GM21529 (cell line): Measurements from ENCODE around the gene GBP3.
"Not testable (repeated sequence)": the region's sequence is repeated elsewhere in the genome, so short reads cannot be mapped to it uniquely, and the experiment has no call there.

Source experiments
- ATAC-seq: cut with Tn5 transposase; IDR thresholded peaks from one replicate; pipeline ENCODE4 v1.9.1; 2021; ENCODE audit not compliant: unreplicated experiment

The GBP3 gene

DNA sequence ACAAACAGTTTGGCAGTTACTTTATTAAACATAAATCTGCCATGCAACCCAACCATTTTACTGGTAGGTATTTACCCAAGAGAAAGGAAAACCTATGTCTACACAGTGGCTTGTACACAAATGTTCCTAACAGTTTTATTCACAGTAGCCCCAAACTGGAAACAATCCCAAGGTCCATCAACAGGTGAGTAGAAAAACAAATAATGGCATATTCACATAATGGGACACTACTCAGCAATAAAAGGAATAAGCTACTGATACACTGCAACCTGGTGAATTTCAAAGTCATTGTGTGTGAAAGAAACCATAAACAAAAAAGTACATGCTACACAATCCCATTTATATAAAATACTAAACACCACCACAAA, 42.9 kb downstream of the GBP3 start:
- ATAC-seq: no peak

DNA sequence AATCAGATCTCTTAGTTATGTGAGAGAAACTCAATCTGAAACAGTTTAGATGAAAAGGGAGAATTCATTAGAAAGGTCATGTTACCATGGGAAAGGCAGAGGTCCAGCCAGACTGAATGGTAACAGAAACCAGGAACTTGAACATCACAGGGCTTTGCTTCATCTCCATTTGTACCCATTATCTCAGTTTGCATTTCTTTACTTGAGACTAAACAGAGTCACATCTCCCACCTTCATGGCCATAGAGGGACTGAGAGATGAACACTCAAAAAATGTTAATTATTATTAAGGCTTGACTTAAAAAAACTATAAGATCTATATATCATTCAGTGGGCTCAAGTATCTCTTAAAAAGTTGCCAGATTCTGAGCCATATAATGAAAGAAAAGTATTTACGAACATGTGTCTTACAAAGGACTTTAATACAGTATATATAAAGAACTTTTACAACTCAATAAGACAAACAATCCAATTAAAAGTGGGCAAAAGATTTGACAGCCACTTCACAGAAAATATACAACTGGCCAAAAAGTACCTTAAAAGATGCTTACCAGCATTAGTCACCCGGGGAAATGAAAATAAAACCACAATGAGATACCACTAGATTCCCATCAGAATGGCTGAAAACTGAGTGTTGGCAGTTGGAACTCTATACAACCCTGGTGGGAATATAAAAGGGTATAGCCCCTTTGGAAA, 43.5 kb downstream of the GBP3 start:
- ATAC-seq: no peak

- ATAC-seq: no peak
Measured at GRCh38 chr1:88976235-88976634, 46.4 kb downstream of the GBP3 start.

DNA sequence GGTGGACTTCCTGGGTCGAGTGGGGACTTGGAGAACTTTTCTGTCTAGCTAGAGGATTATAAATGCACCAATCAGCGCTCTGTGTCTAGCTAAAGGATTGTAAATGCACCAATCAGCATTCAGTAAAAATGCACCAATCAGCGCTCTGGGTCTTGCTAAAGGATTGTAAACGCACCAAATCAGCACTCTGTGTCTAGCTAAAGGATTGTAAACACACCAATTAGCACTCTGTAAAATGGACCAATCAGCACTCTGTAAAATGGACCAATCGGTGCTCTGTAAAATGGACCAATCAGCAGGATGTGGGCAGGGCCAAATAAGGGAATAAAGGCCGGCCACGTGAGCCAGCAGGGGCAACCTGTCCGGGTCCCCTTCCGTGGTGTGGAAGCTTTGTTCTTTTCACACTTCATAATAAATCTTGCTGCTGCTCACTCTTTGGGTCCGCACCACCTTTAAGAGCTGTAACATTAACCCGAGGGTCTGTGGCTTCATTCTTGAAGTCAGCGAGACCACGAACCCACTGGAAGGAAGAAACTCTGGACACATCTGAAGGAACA, 48.0 kb downstream of the GBP3 start:
- ATAC-seq: not testable (repeated sequence)

DNA sequence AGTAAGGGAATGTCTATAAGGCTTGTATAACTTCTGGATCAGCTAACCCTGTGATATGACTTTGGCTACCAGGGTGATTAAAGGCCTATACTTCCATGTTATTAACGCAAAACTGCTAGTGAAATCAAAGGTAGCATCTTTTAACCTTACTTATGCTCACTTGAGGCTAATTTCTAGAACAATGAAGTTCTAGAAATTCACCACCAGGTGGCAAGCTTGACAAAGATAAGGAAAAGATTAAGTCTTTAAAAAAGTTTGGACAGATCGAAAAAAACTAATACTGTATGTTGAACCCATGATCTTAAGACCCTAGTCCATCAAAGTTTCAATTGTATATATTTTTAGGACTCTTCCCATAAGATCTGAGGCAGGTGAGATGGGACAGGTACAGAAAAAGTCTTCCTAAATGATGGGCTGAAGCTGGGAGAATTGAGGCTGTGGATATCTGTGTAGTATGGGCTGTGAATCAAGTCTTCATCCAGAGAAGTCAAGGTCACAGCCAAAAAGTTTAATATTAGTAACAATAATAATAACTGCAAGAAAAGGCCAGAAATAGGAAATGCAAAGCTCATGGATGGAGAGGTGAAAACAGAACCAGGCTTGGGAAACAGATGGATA, 49.0 kb downstream of the GBP3 start:
- ATAC-seq: no peak

DNA sequence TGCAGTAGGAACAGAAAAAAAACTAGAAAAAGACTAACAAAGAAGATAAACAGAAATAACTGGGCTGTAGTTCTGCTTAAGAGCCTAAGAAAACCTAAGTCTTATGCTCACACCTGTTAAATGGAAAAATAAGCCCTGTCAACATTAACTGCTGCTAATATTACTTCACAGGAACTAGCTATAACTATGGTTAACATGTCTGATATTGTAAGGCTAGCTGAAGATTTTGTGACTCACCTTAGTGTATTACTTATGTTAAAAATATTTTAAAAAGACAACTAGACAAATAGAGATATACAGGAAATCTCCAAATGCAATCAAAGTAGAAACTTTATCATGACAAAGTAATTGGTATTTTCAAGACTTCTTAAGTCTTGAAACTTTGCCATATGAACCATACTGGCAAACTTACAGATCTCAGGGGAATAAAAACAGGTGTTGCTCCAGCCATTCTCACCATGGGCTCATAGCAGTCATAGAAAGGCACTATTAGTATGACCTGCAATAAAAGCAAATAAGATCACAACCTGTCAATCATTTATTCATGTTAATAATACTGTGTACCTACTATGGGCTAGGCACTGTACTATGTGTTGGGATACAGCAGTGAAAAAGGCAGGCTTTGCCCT, 60.9 kb downstream of the GBP3 start:
- ATAC-seq: no peak

- no peak for ATAC-seq
Measured at GRCh38 chr1:88961081-88961480, 61.6 kb downstream of the GBP3 start.
